Medulla oblongata (tissue), 1 donor: ENCODE measurements around the gene TSPO2.

Experiments used
- DNase-seq: peaks from one replicate; pipeline ENCODE4 v3.0.0-alpha.2; 2015; ENCODE audit errors: extremely low spot score

The TSPO2 gene

DNA sequence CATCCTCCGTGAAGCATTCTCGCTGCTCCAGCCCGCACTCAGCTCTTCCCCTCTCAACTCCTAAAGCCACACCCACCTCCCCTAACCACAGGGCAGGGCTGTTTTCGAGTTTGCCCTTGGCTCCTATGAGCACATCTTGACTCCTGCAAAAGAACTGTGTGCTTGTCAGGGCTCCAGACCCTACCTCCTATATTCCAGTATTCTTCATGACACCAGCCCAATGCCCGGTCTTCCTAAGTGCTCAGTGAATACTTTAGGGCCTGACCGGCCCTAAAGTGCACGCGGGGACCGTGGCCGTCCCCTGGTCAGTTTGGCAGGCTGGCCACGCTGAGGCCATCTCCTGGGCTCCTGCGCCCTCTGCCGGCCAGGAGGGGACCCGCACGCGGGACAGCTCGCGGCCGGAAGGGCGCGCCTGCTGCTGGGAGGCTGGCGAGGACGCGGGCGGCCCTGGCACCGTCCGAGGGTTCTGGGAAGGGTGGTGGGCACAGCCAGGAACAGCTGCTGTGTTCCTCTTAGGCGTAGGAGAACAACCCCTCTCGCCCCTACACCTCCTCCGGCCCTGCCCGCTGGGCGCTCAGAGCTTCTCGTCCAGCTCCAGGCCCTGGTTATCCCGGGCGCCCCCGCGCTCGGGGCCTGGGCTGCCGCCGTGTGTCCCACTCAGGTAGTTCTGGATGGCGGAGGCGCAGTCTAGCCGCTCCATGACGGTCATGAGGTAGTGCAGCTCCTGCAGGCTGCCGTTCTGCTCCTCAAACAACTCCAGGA lies 14.3 kb upstream of the TSPO2 start:
- DNase-seq = peak; percentile 77

GRCh38 chr6:41028561-41029412 lies 13.5 kb upstream of the TSPO2 start:
- no peak for DNase-seq

GRCh38 chr6:41032830-41033229 lies 9.4 kb upstream of the TSPO2 start:
- DNase-seq = no peak

- no peak for DNase-seq
Observed at GRCh38 chr6:41033776-41034175, 8.5 kb upstream of the TSPO2 start.

- no peak for DNase-seq
Observed at GRCh38 chr6:41036186-41036585, 6.1 kb upstream of the TSPO2 start.

- no peak for DNase-seq
Observed at GRCh38 chr6:41036601-41037000, 5.7 kb upstream of the TSPO2 start.

DNA sequence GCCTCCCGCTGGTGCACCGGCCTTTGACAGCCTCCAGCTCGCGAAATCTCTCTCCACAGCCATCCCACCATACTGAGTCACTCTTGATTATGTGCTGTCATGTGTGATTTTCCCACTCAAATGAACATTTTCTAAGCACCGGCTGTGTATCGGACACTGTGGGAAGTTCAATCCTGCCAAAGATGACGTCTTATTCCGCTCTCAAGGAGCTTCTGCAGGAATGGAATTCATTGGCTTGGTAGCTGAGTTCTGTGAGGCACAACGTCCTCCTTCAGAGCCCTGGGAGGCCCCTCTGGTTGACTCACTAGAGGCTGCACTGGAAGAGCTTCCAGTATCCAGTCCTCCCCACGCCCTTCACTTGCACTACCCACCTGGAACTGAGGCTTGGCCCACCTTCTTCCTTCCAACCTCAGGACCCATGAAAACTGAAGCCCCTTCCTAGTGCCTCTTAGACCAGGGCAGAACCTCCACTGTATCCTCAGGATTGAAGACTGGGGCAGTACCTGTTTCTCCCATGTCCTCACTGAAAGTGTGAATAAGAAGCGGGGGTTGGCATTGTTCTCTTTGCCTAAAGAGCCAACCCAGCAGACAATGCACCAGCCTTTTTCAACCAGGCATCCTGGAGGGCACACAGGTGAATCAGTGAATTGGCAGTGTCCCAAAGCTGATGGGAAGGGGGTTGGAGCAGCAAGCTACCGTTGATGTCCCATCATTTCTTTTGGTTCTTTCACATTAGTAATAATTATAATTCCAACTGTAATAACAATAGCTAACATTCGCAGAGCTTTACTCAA lies 5.0 kb upstream of the TSPO2 start:
- no peak for DNase-seq

- DNase-seq = no peak
Observed at GRCh38 chr6:41038205-41038604, 4.1 kb upstream of the TSPO2 start.

- DNase-seq = no peak
Observed at GRCh38 chr6:41039060-41039998, 2.9 kb upstream of the TSPO2 start, which contains the start of gene UNC5CL. Gene UNC5CL, minus strand, starts transcription at chr6:41039221. Its CDS starts 4,147 bp downstream, at chr6:41035074.

DNA sequence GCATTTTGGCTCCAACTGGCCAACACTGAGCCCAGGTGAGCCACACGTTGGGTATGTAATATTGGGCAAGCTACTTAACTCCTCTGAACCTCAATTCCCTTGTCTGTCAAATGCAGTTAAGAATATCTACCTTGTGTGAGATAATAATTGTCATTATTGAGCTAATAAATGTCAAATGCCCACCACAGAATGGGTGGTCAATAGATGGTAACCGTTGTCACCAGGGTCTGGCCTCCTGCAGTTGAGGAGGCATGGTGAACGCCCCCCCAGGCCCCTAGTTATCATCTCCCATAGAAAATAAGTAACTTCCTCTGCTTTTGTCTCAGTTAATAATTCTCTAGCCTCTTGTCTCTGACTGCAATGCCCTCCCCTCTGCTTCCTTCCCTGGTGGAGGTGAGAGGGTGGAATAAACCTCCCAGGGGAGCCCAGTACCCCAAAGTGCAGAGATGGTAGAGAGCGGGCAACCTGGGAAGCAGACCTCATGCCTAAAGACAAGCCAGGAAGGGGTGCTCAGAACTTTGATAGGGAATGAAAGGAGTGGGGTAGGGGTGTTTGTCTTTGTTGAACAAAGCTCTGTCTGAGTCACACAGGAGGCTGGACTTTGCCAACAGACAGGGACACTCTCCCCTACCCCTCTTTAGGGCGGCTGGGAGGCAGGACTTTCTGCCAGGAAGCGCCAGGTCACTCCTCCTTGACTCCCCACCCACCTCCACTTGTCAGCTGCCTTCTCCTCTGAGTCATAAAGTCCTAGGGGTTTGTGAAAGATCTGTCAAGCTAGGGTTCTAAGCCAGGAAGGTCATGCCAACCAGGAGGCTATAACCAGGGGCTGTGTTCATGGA lies 1.9 kb upstream of the TSPO2 start:
- DNase-seq = no peak

DNA sequence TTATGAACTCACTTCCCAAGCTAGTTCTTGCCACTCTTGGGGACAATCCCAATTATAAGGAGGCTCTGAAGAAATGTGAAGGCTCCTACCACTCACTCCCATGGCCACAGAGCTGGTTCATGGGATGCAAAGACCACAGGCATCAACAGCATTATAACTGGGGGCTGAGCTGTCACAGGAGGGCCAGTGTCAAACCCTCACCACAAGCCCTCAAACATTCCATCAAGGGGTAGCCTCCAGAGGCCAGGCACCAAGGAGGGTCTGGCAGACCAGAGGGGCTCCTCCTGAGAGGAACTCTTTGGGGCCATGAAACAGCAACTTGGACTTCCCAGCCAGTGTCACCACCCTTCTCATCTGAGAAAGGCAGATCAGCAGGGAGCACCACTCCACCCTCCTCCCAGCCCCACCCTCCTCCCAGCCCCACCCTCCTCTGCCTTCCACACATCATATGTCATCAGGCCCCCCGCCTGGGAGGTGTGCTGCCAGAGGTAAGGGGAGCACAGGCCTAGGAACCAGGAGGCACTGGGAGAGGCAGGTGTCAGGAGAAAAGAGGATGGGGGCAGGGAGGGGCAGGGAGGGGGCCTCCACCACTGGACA lies 1.2 kb upstream of the TSPO2 start:
- no peak for DNase-seq

- no peak for DNase-seq
Observed at GRCh38 chr6:41043151-41043550, 884 bp downstream of the TSPO2 start.

DNA sequence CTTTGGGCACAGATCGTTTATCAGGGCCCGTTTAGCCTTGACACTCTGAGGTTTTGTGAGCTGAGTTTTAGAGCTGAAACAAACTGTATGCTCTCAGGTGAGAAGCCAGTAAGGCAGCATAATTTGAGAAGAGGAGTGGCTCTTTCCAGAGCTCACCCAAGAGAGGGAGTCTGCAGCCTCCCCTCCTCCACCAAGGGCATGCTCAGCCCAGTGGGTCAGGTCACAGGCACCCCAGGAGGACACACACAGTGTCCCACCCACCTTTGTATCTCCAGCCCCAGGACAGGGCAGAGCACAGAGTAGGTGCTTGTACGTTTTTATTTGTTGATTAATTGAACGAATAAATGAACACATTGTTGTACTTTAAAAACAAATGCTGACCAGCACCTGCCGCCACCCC lies 3.4 kb downstream of the TSPO2 start:
- DNase-seq = no peak

DNA sequence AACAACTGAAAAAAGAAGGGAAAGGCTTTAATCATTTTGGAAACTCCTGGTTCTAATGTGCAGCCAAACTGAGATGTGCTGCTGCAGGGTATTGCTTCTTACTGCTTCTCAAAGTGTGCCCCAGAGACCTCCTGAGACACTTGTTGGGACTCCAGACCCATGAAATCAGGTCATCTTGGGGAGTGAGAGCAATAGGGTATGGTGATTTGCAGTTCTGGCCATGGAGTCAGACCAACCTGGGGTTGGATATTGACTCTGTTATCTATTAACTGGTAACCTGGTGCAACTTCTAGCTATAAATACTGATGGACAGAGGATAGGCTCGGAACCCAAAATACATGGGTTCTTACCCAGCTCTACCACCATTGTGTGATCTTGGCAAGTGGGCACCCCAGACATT lies 3.8 kb downstream of the TSPO2 start:
- DNase-seq = no peak

DNA sequence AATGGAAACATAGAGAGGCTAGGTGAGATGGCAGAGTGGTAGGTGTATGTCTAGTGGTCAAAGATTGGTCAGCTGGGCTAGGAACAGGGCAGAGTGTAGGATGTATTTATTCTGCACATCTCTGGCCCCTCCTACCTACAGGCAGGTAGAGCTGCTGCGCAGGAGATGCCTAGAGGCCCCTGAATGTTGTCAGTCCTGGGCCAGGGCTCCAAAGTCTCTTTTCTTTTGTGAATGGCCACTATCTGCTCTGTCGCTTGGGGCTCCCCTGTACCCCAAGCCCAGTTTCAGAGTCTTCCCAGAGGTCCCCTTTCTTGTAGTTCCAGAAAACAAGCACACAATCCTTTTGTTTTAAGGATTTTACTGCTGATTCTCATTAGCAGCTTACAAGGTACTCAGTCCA lies 5.0 kb downstream of the TSPO2 start:
- DNase-seq = no peak

GRCh38 chr6:41047745-41048732 lies 5.8 kb downstream of the TSPO2 start:
- DNase-seq = no peak

- no peak for DNase-seq
Observed at GRCh38 chr6:41049521-41049920, 7.3 kb downstream of the TSPO2 start.

GRCh38 chr6:41049955-41050354 lies 7.7 kb downstream of the TSPO2 start:
- no peak for DNase-seq

- no peak for DNase-seq
Observed at GRCh38 chr6:41050536-41050935, 8.3 kb downstream of the TSPO2 start.
